H9 (cell line): ENCODE results near the gene LCP1. TPM values are rescaled to one million over a fixed set of nuclear protein-coding genes. Genes with fewer than 3 reads are reported as not detected.

Experiments used
- DNase-seq: peaks from one replicate; pipeline ENCODE4 v3.0.0-alpha.2; 2017
- H2AFZ ChIP-seq: one replicate; pipeline ENCODE4 v1.6.1; 2013; ENCODE audit warnings: mild to moderate bottlenecking, low read length, control low read depth, moderate library complexity
- H2AK5ac ChIP-seq: 2 replicates; pipeline ENCODE4 v1.6.1; 2013; ENCODE audit warnings: low read length, control low read depth, mixed read lengths; ENCODE audit not compliant: insufficient read length
- H2BK120ac ChIP-seq: one replicate; pipeline ENCODE4 v1.6.1; 2013; ENCODE audit warnings: low read depth, mild to moderate bottlenecking, low read length, control low read depth, inconsistent platforms; ENCODE audit not compliant: poor library complexity, severe bottlenecking
- H2BK12ac ChIP-seq: 2 replicates; pipeline ENCODE4 v1.6.1; 2013; ENCODE audit warnings: low read length, control low read depth, mixed read lengths, low read depth; ENCODE audit not compliant: insufficient read length
- H2BK15ac ChIP-seq: 2 replicates; pipeline ENCODE4 v1.6.1; 2013; ENCODE audit warnings: low read depth, low read length, control low read depth
- H2BK20ac ChIP-seq: one replicate; pipeline ENCODE4 v1.6.1; 2013; ENCODE audit warnings: low read depth, mild to moderate bottlenecking, low read length, control low read depth, inconsistent platforms; ENCODE audit not compliant: poor library complexity, severe bottlenecking
- H2BK5ac ChIP-seq: 2 replicates; pipeline ENCODE4 v1.6.1; 2013; ENCODE audit warnings: low read length, control low read depth, mixed read lengths; ENCODE audit not compliant: insufficient read length
- H3K14ac ChIP-seq: 2 replicates; pipeline ENCODE4 v1.6.1; 2013; ENCODE audit warnings: low read length, control low read depth; ENCODE audit not compliant: insufficient read depth
- H3K18ac ChIP-seq: 2 replicates; pipeline ENCODE4 v1.6.1; 2013; ENCODE audit warnings: low read depth, mild to moderate bottlenecking, mixed read lengths, low read length, control low read depth; ENCODE audit not compliant: insufficient read length
- H3K23ac ChIP-seq: 2 replicates; pipeline ENCODE4 v1.6.1; 2013; ENCODE audit warnings: low read length, control low read depth, mixed read lengths, low read depth; ENCODE audit not compliant: insufficient read length
- H3K23me2 ChIP-seq: 2 replicates; pipeline ENCODE4 v1.6.1; 2013; ENCODE audit warnings: low read depth, mild to moderate bottlenecking, mixed read lengths, low read length, control low read depth; ENCODE audit not compliant: insufficient read length, poor library complexity, severe bottlenecking
- H3K27ac ChIP-seq: 2 replicates; pipeline ENCODE4 v1.5.1; 2013; ENCODE audit warnings: low read length, control low read depth, mixed read lengths, low read depth; ENCODE audit not compliant: insufficient read length
- H3K27me3 ChIP-seq: 2 replicates; pipeline ENCODE4 v1.6.1; 2013; ENCODE audit warnings: low read length, control low read depth, inconsistent platforms; ENCODE audit not compliant: insufficient read depth
- H3K4ac ChIP-seq: 2 replicates; pipeline ENCODE4 v1.6.1; 2013; ENCODE audit warnings: low read depth, mild to moderate bottlenecking, control low read depth, inconsistent platforms, low read length, moderate library complexity
- H3K4me1 ChIP-seq: 2 replicates; pipeline ENCODE4 v1.6.1; 2013; ENCODE audit warnings: low read length, control low read depth, inconsistent platforms; ENCODE audit not compliant: insufficient read depth
- H3K4me2 ChIP-seq: 2 replicates; pipeline ENCODE4 v1.6.1; 2013; ENCODE audit warnings: low read length, control low read depth, mixed read lengths; ENCODE audit not compliant: insufficient read length, insufficient read depth
- H3K56ac ChIP-seq: 2 replicates; pipeline ENCODE4 v1.6.1; 2013; ENCODE audit warnings: low read depth, mild to moderate bottlenecking, mixed read lengths, low read length, control low read depth; ENCODE audit not compliant: insufficient read length
- H3K79me1 ChIP-seq: 2 replicates; pipeline ENCODE4 v1.6.1; 2013; ENCODE audit warnings: low read depth, mild to moderate bottlenecking, moderate library complexity, low read length, control low read depth, inconsistent platforms; ENCODE audit not compliant: insufficient read depth, poor library complexity, severe bottlenecking
- H3K79me2 ChIP-seq: 2 replicates; pipeline ENCODE4 v1.6.1; 2013; ENCODE audit warnings: low read length, control low read depth, inconsistent platforms; ENCODE audit not compliant: insufficient read depth
- H3K9ac ChIP-seq: 2 replicates; pipeline ENCODE4 v1.6.1; 2013; ENCODE audit warnings: low read length, control low read depth, mixed read lengths; ENCODE audit not compliant: insufficient read length; ENCODE audit errors: extremely low read depth
- H3K9me3 ChIP-seq: one replicate; pipeline ENCODE4 v1.6.1; 2013; ENCODE audit warnings: low read depth, low read length, inconsistent platforms; ENCODE audit not compliant: control insufficient read depth
- H3T11ph ChIP-seq: one replicate; pipeline ENCODE4 v1.6.1; 2013; ENCODE audit warnings: mild to moderate bottlenecking, low read length, control low read depth, inconsistent platforms
- H4K20me1 ChIP-seq: one replicate; pipeline ENCODE4 v1.6.1; 2013; ENCODE audit not compliant: control insufficient read depth, insufficient read length, insufficient read depth
- H4K5ac ChIP-seq: 2 replicates; pipeline ENCODE4 v1.6.1; 2013; ENCODE audit warnings: low read depth, mild to moderate bottlenecking, mixed read lengths, low read length, control low read depth; ENCODE audit not compliant: insufficient read length
- H4K8ac ChIP-seq: replicated peaks from 2 replicates; pipeline ENCODE4 v1.6.1; 2013; ENCODE audit warnings: low read length, control low read depth, mixed read lengths, low read depth; ENCODE audit not compliant: insufficient read length
- H4K91ac ChIP-seq: 2 replicates; pipeline ENCODE4 v1.6.1; 2013; ENCODE audit warnings: low read depth, mild to moderate bottlenecking, moderate library complexity, mixed read lengths, low read length, control low read depth; ENCODE audit not compliant: insufficient read length
- H3K27ac Mint-ChIP-seq, 3 experiments: 2 replicates in 2 of 3; 3 replicates in 1 of 3; pipeline ENCODE4 v1.8.0; 2020 to 2021; ENCODE audit warnings: mixed read lengths in 3 of 3, mild to moderate bottlenecking in 1 of 3, moderate library complexity in 1 of 3
- H3K27me3 Mint-ChIP-seq: 2 replicates; pipeline ENCODE4 v1.8.0; 2021; ENCODE audit warnings: low read depth, mild to moderate bottlenecking, moderate library complexity, mixed read lengths
- H3K36me3 Mint-ChIP-seq, 3 experiments: 2 replicates in 2 of 3; 3 replicates in 1 of 3; pipeline ENCODE4 v1.8.0; 2020 to 2021; ENCODE audit warnings: low read depth in 3 of 3, mixed read lengths in 3 of 3; ENCODE audit not compliant: insufficient read depth in 1 of 3
- H3K4me1 Mint-ChIP-seq, 2 experiments: 2 replicates each; pipeline ENCODE4 v1.8.0; 2020; ENCODE audit warnings: mixed read lengths in 2 of 2
- H3K4me3 Mint-ChIP-seq, 2 experiments: 2 replicates in 1 of 2; 3 replicates in 1 of 2; pipeline ENCODE4 v1.8.0; 2020 to 2021; ENCODE audit warnings: mild to moderate bottlenecking in 2 of 2, mixed read lengths in 2 of 2, moderate library complexity in 1 of 2
- H3K9me3 Mint-ChIP-seq, 2 experiments: 2 replicates in 1 of 2; 3 replicates in 1 of 2; pipeline ENCODE4 v1.8.0; 2020; ENCODE audit warnings: mild to moderate bottlenecking in 2 of 2, mixed read lengths in 2 of 2, moderate library complexity in 1 of 2
- WGBS: extraction: QIAGEN DNeasy Blood & Tissue Kit; methylation state at CpG from one replicate; pipeline ENCODE4 v1.1.7; 2013; ENCODE audit warnings: missing lambda C conversion rate, low lambda C conversion rate, mixed read lengths; ENCODE audit not compliant: insufficient read length; ENCODE audit errors: extremely low coverage; 5-methylcytosine and 5-hydroxymethylcytosine counted together
- total RNA-seq: library from RNA; stranded (reverse); gene quantifications from 2 replicates; pipeline ENCODE4 v1.2.1, GENCODE V29; 2021
- TF ChIP-seq, protein P1 (sequence below): fragments of 200-600 bp; sonication (generic); conservative IDR thresholded peaks from 3 replicates; pipeline ENCODE4 v1.8.0; 2021; ENCODE audit warnings: antibody characterized with exemption, mild to moderate bottlenecking

The LCP1 gene
- total RNA-seq, 1 experiment from 2014 or later: 0.81 TPM

DNA sequence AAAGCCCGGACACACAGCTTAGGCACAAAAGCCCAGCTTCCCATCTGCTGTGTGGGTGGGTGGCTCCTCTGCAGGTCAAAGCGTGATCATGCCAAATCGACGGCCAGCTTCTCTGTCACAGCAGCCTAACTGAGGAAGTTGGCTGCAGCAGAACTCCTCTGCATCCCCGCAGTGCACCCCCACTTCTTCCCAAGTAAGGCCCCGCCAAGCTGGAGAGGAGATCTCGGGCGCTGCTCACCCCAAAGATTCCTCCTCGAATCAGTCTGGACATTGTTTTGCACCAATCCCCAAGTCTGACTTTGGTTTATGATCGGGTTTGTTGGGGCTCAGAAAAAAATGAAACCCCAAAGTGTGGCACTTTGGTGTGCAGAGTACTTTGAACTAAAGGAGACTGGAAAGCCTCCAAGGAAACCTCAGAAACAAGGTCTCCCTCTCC is 57.4 kb downstream of the LCP1 start:
- Histone ChIP-seq H2BK120ac (no peak overlapping the region), H3K79me1 (no peaks in the 10 kb centered on the region), H2AK5ac (no peak overlapping the region), H4K91ac (no peak overlapping the region), H3K14ac (no peak overlapping the region), H2BK5ac (no peak overlapping the region), H4K8ac (no peak overlapping the region), H3K27me3 (no peaks in the 10 kb centered on the region), H2BK20ac (no peak overlapping the region), H3K18ac (no peak overlapping the region), H3K23me2 (no peaks in the 10 kb centered on the region), H3K23ac (no peak overlapping the region), H2AFZ (no peak overlapping the region), H3T11ph (no peak overlapping the region), H3K4ac (no peak overlapping the region), H4K20me1 (no peaks in the 10 kb centered on the region), H3K4me2 (no peak overlapping the region), H3K4me1 (peaks cover under 1% of the 10 kb centered on the region; the same call in 1 of the 2 replicates), H2BK12ac (no peak overlapping the region), H3K27ac (no peak overlapping the region), H3K56ac (no peak overlapping the region), H3K9me3 (no peaks in the 10 kb centered on the region), H2BK15ac (no peak overlapping the region), H3K79me2 (no peaks in the 10 kb centered on the region), H3K9ac (no peak overlapping the region), H4K5ac (no peak overlapping the region)
- Mint-ChIP-seq H3K4me3 (no peak overlapping the region), H3K27me3 (no peaks in the 10 kb centered on the region), H3K36me3 (no peaks in the 10 kb centered on the region), H3K4me1 (peaks cover 7 to 8% of the 10 kb centered on the region in 2 experiments), H3K9me3 (no peaks in the 10 kb centered on the region), H3K27ac (no peak overlapping the region)
- no peak for DNase-seq
- TF ChIP-seq, protein P1, sequence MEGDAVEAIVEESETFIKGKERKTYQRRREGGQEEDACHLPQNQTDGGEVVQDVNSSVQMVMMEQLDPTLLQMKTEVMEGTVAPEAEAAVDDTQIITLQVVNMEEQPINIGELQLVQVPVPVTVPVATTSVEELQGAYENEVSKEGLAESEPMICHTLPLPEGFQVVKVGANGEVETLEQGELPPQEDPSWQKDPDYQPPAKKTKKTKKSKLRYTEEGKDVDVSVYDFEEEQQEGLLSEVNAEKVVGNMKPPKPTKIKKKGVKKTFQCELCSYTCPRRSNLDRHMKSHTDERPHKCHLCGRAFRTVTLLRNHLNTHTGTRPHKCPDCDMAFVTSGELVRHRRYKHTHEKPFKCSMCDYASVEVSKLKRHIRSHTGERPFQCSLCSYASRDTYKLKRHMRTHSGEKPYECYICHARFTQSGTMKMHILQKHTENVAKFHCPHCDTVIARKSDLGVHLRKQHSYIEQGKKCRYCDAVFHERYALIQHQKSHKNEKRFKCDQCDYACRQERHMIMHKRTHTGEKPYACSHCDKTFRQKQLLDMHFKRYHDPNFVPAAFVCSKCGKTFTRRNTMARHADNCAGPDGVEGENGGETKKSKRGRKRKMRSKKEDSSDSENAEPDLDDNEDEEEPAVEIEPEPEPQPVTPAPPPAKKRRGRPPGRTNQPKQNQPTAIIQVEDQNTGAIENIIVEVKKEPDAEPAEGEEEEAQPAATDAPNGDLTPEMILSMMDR: no peak
- WGBS: no CpG with 5 or more reads among the region's 10 CpGs
